ENCODE measurements around the gene CYB561D1.

GRCh38 chr1:109528712-109529111 lies 34.8 kb downstream of the CYB561D1 start:
- TF ChIP-seq RFX5 (IDR thresholded peaks at IDR 0.05; ENCODE audit: low read depth, low read length) = no peak
- TF ChIP-seq CHD2 (IDR thresholded peaks at IDR 0.05; ENCODE audit: borderline replicate concordance, low read depth, low read length) = no peak
- TF ChIP-seq TARDBP (IDR thresholded peaks at IDR 0.05; ENCODE audit: borderline replicate concordance) = no peak
- TF ChIP-seq POLR2A (IDR thresholded peaks at IDR 0.05; ENCODE audit: low read depth, low read length) = no peak
- no peak for TF ChIP-seq HCFC1 (IDR thresholded peaks at IDR 0.05; ENCODE audit: low read length)
